Fibroblast of the aortic adventitia (primary cell): ENCODE data around the gene HEATR1. TPM values are rescaled to one million over a fixed set of nuclear protein-coding genes. Genes with fewer than 3 reads are reported as not detected.

ENCODE experiments used
- DNase-seq: peaks from one replicate; pipeline ENCODE4 v3.0.0-alpha.2; 2010; ENCODE audit warnings: low read depth
- H3K4me3 ChIP-seq: 2 replicates; pipeline ENCODE4 v1.5.1; 2011; ENCODE audit warnings: low read depth, mild to moderate bottlenecking, control low read depth, low read length, moderate library complexity
- total RNA-seq: library from RNA; depleted of rRNA; stranded (reverse); fragments of >200 nt; gene quantifications from 2 replicates; pipeline ENCODE4 v1.2.3, GENCODE V29; 2012; ENCODE audit warnings: low replicate concordance
- TF ChIP-seq, protein P1 (sequence below): IDR thresholded peaks from 2 replicates; pipeline ENCODE4 v1.5.1; 2011; ENCODE audit warnings: mild to moderate bottlenecking, low read length, control low read depth, inconsistent platforms; ENCODE audit not compliant: insufficient read depth

HEATR1 gene
- total RNA-seq, 1 donor: 62.5 TPM

DNA sequence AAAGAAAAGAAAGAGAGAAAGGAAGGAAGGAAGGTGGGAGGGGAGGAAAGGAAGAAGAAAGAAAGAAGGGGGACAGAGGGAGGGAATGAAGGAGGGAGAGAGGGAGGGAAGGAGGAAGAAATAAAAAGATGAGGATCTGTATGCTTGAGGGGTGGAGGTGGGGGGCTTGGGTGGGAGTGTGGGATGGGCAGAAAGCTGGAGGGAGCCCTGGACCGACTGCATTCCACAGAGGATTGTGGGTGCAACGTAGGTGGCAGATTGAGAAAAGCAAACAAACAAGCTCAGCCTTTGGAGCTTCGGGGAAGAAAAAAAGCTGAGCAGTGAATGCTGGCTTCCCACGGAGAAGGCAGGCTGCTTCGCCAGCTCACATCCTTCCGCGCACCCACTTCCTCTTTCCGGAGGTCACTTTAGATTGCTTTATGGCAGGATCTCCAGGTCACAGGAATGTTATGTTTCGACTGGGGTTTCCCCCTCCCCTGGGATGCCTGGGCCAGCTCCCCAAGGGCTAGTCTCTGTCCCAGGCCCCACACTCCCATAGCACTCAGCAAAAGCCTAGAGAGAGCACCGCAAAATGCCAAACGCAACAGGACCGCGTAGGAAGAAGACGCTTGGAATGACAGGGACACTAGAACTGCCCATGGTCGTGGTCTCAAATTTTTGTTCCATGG is 101.2 kb downstream of the HEATR1 start:
- H3K4me3 ChIP-seq: peak overlapping the region; percentile 13
- peak; percentile 54 for DNase-seq
- TF ChIP-seq, protein P1, sequence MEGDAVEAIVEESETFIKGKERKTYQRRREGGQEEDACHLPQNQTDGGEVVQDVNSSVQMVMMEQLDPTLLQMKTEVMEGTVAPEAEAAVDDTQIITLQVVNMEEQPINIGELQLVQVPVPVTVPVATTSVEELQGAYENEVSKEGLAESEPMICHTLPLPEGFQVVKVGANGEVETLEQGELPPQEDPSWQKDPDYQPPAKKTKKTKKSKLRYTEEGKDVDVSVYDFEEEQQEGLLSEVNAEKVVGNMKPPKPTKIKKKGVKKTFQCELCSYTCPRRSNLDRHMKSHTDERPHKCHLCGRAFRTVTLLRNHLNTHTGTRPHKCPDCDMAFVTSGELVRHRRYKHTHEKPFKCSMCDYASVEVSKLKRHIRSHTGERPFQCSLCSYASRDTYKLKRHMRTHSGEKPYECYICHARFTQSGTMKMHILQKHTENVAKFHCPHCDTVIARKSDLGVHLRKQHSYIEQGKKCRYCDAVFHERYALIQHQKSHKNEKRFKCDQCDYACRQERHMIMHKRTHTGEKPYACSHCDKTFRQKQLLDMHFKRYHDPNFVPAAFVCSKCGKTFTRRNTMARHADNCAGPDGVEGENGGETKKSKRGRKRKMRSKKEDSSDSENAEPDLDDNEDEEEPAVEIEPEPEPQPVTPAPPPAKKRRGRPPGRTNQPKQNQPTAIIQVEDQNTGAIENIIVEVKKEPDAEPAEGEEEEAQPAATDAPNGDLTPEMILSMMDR: no peak

DNA sequence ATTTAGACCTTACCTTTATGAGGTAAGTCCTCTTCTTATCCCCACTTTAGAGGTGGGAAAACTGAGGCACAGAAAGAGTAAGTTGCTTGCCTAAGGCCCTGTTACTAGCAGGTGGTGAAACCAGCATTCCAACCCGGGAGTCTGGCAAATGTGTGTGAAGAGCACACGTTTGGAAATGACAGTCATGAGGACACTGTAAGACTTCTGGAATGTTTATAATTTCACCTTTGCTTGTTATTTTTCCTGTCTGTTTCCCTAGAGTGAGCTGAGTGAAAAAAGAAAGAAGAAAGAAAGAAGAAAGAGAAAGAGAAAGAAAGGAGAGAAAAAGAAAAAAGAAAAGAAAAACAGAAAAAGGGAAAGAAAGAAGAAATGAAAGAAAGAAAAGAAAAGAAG is 101.7 kb downstream of the HEATR1 start:
- TF ChIP-seq, protein P1: no peak
- no peak for DNase-seq
- no peak overlapping the region for H3K4me3 ChIP-seq

DNA sequence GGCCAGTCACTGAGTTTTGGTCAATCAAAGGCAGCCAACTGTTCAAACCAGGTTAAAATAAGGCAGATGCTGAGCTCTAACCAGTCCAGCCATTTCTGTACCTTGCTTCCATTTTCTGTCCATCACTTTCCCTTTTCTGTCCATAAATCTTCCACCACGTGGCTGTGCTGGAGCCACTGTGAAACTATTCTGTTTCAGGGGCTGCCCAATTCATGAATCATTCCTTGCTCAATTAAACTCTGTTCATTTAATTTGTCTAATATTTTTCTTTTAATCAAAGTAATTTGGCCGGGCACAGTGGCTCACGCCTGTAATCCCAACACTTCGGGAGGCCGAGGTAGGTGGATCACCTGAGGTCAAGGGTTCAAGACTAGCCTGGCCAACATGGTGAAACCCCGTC is 103.2 kb downstream of the HEATR1 start:
- TF ChIP-seq, protein P1: no peak
- no peak for DNase-seq
- no peak overlapping the region for H3K4me3 ChIP-seq

Other genes starting within 250 kb of the HEATR1 start
- gene EDARADD, start 210.2 kb downstream of the HEATR1 start, total RNA-seq: not detected in 2 replicates
- gene LGALS8, start 80.5 kb downstream of the HEATR1 start, total RNA-seq: 58.4 and 64.8 TPM in 2 replicates
- gene ACTN2, start 82.0 kb upstream of the HEATR1 start, total RNA-seq: 0.16 and 0.18 TPM in 2 replicates
- 28.5 and 38.4 TPM in 2 replicates for gene MTR, start 190.8 kb upstream of the HEATR1 start, total RNA-seq